ENCODE data around the gene PLAAT3.
"Not testable (repeated sequence)": the region's sequence is repeated elsewhere in the genome, so short reads cannot be mapped to it uniquely, and the experiment has no call there.

The PLAAT3 gene

DNA sequence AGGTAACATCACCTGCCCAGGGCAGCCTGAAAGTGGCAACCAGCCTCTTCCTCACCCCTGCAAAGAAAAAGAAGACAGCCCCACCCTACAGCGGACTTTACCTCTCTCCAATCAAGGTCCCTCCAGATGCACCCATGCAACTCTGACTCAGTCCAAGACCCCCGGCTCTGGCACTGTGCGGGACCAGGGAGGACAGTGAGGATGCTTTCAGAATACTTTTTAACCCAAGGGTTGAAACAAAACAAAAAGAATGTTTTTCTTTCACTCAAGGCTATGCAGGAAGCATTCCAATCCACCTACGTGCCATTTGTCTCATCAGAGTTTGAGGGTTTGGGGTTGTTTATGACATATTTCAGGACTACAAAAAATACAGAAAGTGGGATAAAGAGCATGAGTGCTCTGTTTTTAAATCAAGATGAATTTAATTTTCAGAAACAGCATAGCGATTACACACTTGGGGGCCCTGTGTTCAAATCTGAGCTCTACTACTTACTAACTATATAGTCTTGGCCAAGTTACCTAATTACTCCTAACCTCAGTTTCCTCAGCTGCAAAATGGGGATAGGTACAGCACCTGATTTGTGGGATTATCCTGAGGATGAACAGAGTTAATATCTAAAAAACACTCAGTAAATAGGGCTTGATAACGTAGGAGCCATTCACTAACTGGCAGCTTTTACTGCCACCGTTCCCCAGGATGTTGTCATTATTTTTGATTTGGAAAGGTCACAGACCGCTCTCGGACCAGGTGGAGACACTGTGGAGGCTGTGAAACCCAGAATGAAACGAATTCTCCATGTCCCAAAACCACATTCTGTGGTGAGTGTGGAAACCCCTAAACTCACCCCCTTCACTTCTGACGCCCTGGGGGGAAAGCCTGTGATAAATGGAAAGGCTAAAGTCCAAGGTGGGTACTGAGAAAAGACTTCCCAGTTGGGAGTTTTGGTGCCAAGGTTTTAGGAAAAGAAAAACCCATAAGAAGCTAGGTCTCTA lies 5.6 kb downstream of the PLAAT3 start:
- DNase-seq (ENCODE audit: low spot score) = no peak

DNA sequence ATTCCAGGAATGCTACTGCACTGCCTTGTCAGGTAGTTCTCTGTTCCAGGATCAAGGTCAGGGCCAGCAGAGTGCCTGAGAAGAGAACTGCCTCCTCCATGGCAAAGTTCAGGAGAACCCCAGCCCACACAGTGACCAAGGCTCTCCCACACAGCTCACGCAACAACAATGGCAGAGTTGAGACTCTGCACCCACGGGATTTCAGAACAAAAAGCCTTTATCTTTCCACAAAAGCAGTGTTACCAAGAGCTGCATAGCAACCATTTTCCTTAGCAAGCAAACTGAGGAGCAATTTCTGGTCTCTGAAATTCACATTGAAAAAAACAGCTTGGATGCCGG lies 11.1 kb downstream of the PLAAT3 start:
- no peak for DNase-seq (ENCODE audit: low spot score)

DNA sequence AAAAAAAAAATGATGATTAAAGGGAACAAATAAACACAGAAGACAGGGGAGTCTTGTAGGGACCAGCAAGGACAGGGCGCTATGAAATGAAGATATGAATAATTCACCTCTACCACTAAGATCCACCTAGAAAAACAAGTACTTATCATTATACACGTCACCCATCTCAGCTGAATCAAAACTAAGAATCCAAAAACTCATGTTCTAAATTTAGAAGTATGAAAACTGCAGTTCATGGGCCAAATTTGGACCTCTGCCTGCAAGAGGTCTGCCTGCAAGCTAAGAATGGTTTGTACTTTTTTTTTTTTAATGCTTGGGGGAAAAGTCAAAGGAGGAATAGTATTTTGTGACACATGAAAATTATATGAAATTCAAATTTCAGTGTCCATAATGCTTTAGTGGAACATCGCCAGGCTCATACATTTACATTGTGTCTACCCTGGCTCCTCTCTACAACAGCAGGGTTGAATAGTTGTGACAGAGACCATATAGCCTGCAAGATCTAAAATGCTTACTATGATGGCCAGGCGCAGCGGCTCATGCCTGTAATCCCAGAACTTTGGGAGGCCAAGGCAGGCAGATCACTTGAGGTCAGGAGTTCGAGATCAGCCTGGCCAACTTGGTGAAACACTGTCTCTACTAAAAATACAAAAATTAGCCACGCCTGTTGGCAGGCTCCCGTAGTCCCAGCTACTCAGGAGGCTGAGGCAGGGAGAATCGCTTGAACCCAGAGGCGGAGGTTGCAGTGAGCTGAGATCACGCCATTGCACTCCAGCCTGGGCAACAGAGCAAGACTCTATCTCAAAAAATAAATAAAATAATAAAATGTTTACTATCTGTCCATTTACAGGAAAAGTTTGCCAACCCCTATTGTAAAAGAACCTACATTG lies 11.7 kb downstream of the PLAAT3 start:
- not testable (repeated sequence) for DNase-seq (ENCODE audit: low spot score)

DNA sequence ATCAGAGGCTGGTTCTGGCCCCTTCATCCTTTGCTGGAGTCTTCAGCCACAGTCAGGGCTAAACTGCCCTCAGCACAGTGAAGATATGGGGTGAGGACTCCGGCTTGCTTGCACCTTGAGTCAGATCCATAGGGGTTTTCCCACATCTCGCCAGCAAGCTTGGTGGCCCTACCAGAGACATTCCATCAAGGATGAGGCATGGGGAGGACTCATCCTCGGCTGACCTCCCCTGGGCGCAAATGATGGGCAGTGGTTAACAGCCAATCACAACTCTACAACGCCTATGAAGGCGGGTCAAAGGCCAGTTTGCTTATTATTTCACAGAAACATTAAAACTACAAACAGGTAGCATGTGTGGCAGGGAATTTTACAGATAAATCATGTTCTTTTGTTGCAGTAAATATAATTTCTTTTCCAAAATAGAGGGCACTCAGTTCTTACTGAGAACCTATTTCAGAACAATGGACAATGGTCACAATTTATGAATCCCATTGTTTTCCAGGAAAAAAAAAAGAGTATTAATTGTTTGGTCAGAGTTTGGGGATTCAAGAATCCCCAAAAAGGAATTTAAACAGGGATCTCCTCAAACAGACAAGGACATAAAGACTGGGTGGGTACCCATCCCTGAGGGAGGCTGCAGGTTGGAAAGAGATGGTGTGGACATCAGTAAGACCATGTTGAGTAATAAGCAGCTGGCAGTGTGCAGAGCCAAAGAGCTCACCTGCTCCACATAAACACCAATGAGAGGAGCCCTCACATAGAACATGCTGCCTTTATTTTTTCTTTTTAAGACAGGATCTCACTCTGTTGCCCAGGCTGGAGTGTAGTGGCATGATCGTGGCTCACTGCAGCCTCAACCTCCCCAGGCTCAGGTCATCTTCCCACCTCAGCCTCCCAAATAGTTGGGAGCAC lies 14.8 kb downstream of the PLAAT3 start:
- no peak for DNase-seq (ENCODE audit: low spot score)

DNA sequence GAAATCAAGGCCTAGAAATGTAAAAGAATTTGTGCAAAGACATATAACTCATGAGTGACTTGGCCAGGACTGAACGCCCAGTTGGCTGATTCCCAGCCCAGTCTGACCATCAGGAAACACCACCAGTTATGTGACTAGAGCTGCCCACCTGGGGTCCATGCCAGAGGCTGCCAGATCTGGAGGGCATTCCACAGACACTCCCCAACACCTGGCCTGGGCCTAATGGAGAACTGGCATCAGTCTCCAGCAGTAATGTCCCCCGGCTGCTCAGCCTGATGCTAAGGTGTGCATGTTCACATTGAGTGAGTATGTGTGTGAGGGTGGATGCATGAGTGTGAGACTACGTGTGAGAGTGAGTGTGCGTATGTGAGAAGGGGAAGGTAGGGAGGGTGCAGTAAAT lies 15.7 kb downstream of the PLAAT3 start:
- DNase-seq (ENCODE audit: low spot score) = no peak

DNA sequence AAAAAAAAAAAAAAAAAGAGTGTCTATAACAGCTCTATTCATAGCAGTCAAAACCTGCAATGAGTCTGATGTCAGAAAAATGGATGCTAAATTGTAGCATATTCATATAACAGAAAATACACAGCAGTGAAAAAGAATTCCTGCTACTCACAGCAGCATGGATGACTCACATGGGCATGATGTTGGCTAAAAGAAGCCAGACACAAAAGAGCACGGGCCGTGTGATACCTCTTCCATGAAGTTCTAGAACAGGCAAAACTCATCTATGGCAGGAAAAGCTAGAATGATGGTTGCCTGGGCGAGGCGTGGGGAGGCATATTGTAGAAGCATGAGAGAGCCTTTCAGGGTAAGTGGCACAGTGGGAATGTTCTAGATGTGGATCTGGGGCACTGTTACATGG lies 18.9 kb downstream of the PLAAT3 start:
- DNase-seq (ENCODE audit: low spot score) = no peak

DNA sequence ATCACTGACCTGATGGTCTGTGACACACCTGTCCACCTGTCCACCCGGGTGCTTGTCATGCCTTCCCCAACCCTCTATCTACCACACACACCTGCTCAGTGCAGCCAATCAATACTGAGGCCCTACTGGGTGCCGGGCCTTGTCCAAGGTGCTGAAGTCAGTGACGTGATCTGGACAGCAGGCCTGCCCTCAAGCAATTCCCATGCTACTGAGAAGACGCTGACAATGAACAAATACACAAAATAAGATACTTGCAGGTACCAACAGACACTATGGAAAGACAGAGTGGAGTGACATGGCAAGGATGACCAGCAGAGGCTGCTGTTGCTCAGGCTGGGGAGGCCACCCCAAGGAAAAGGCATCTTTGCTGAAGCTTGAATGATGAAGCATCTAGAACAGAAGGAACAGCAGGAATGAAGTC lies 21.2 kb downstream of the PLAAT3 start:
- no peak for DNase-seq (ENCODE audit: low spot score)

DNA sequence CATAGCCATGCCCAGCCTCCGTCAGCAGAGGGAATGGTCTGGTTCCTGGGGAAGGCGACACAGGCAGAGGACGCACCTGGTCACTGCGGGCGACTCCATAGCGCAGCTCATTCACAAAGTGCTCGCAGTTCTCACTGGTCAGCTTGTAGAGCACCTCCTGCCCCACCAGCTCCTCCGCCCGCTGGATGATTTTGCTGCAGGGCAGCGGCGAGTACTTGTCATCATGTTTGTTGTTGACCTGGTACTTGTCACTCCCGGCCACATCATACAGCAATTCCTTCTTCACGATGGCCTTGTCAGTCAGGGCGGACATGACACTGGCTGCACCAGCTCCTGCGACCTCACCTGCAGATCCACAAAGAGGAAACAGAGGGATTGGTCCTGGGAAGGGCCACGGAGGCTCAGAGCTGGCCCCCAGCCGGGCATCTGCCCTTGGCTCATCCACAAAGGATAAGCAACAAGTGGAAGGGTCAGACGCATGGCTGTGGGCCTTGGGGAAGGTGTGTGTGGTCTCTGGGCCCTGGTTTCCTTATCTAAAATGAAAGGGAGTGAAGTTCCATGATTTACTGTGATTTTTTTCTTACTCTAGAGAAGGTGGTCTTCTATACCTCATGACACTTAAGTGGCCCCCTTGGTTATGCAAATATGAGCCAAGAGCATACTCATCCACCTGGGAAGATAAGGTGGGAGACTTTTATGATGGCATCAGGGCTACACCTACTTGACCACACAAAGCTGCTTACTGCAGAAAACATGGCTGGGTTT lies 24.0 kb downstream of the PLAAT3 start:
- no peak for DNase-seq (ENCODE audit: low spot score)

DNA sequence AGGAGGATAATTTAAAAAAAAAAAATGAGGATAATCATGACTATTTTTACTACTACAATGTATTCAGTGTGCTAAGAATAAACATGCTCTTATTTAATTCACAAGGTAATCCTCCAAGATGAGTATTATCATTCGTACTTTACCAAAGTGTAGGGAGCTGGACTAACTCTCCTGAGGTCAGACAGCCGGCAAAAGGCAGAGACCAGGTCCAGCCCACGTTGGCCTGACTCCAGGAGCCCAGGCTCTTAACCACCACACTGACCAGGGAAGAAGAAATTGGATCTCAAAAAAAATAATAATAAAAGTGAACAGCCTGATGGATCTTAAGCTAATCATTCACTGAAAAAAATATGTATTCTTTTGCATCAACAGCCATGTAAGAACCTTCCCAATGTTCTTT lies 25.2 kb downstream of the PLAAT3 start:
- DNase-seq (ENCODE audit: low spot score) = no peak

DNA sequence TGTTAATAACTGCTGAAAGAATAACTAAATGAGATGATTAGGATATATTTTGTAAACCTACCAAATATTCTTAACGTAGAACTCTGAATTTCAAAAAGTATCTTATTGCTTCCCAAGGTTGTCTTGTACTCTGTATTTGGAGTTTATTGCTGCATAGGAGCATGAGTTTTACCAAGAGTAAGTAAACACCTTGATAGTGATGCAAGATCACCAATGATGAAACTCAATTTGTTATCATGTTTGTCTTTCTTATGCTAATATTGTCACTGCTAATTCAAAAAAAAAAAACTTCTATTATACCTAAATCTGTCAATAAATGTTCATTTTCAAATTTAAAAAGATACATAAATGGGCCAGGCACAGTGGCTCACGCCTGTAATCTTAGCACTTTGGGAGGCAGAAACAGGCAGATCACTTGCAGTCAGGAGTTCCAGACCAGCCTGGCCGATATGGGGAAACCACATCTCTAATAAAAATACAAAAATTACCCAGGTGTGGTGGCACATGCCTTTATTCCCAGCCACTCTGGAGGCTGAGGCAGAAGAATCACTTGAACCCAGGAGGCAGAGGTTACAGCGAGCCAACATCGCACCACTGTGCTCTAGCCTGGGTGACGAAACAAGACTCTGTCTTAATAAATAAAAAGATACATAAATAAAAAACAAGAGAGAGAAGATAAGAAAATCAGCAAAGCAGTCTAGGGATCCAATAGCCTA lies 27.6 kb downstream of the PLAAT3 start:
- DNase-seq (ENCODE audit: low spot score) = no peak

DNA sequence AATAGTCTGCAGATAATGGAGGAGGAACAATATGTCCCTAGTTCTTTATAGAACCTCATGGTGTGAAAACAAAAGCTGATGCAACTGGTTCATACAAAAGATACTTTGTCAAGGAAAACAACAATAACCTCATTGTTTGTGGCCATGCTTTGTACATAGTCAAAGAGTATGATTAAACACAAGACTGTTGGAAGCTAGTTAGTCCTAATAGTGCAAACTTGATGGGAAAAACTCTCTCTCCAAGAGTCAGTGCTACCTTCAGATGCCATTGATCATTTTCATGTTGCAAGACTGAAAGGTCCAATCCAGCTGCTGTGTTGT lies 30.9 kb downstream of the PLAAT3 start:
- no peak for DNase-seq (ENCODE audit: low spot score)

DNA sequence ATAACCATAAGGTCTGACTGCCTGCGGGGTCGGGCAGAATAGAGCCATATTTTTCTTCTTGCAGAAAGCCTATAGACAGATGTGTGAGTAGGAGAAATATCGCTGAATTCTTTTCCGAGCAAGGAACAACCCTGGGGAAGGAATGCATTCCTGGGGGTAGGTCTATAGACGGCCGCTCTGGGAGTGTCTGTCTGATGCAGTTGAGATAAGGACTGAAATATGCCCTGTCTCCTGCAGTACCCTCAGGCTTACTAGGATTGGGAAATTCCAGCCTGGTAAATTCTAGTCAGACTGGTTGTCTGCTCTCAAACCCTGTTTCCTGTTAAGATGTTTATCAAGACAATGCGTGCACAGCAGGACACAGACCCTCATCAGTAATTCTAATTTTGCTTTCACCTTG lies 33.0 kb downstream of the PLAAT3 start:
- not testable (repeated sequence) for DNase-seq (ENCODE audit: low spot score)

DNA sequence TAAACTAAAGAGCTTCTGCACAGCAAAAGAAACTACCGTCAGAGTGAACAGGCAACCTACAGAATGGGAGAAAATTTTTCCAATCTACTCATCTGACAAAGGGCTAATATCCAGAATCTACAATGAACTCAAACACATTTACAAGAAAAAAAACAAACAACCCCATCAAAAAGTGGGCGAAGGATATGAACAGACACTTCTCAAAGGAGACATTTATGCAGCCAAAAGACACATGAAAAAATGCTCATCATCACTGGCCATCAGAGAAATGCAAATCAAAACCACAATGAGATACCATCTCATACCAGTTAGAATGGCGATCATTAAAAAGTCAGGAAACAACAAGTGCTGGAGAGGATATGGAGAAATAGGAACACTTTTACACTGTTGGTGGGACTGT lies 35.4 kb downstream of the PLAAT3 start:
- not testable (repeated sequence) for DNase-seq (ENCODE audit: low spot score)

DNA sequence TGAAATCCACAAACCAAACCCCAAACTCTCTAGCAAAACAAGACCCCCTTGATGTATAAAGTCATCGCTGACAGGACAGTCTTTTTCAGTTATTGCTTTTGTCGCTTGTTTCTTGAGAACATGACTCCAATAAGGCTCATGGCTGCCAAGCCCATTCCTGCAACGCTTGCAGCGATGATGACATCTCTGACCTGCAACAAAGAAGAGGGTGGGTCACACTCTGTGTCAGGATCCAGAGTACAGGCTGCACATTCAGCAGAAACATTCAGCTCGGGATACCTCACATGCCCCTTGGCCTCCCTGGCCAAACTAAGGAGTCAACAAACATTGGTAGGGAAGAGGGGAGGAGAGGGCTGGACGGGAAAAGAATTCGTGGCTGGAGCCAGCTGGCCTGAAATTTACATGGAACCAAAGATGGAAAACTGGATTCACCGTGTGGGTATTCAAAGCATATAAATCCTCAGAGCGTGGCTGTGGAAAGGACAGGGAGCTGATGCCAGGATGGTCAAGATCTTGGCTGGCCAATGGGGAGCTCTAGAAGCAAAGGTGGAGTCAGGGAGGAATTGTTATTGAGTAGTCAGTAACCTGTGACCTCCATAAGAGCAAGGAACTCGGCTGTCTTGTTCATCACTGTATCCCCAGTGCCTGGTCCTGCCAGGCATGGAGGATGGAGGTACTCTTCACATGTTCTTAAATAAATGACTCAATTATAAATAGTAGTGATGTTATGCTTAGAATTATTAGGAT lies 39.2 kb downstream of the PLAAT3 start:
- no peak for DNase-seq (ENCODE audit: low spot score)

DNA sequence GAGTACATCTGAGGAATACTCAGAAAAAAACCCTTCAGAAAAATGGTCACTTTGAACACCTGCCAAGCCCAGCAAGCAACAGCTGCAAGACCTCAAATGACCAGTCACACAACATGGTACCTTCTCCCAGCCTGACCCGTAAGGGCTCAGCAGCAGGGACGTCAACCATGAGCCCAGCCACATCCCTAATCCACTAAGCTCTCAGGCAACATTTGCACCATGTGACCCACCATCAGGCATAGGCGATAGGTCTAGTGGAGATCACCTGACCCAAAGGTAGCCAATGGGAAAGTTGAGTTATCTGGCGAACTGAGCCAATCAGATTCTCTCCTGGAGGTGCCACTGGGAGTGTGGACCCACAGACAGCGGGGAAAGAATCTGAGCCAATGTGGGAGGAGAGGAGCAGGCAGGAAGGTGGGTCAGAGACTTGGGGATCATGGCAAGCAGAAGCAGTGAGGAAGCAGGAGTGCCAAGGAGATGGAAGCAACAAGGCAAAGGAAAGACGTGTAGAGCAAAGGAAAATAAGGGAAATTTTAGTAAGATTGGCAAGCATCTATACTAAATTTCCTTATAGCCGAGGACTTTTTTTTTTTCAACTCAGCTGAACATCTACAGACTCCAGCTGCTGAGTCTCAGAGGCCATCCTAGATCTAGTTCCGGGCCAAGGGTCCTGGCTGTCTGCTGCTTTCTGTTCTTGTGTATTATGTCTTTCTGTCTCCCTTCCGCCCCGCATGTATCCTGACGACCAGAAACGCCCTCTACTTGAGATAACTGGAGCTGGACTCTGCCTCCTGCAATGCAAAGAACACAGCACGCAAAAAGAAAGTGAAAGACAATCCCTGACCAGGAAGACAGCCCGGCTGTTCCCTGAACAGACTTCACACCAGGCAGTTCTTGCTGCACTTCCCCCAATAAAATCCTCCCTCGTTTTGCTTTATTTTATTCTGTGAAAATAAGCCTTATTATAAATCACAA lies 40.1 kb downstream of the PLAAT3 start:
- peak; percentile 66 for DNase-seq (ENCODE audit: low spot score)

DNA sequence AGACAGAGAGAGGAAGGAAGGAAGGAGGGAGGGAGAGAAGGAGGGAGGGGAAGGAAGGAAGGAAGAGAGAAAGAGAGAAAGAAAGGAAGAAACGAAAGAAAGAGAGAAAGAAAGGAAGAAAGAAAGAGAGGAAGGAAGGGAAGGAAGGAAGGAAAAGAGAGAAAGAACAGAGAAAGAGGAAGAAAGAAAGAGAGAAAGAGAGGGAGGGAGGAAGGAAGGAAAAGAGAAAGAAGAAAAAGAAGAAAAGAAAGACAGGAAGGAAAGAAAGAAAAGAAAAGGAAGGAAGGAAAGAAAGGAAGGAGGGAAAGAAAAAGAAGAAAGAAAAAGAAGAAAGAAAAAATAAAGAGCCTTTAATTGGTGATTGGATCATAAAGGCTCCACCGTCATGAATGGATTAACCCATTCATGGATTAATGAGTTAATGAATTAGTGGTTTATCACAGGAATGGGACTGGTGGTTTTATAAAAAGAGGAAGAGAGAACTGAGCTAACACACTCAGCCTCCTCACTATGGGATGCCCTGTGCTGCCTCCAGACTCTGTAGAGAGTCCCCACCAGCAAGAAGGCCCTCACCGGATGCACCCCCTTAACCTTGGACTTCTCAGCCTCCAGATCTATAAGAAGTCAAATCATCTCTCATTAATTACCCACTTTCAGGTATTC lies 42.1 kb downstream of the PLAAT3 start:
- DNase-seq (ENCODE audit: low spot score) = no peak

DNA sequence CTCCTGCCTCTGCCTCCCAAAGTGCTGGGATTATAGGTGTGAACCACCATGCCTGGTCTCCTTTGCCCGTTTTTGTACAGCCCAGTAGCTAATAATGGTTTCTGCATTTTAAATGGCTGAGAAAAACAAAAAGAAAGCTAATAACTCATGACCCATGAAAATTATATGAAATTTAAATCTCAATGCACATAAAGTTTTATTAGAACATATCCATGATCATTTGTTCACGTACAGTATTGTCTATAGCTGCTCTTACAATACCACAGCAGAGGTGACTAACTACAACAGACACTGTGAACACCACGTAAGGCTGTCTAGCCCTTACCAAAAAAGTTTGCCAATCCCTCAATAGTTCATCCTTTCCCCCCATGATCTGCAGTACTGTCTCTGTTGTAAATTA lies 44.7 kb downstream of the PLAAT3 start:
- DNase-seq (ENCODE audit: low spot score) = no peak

Measured in hematopoietic multipotent progenitor cell treated with erythropoietin and hydrocortisone succinate and interleukin-3 and kit ligand, for 17 days (in vitro differentiated cells).